GM21717 (cell line): ENCODE data around the gene PREX1.

Experiments used
- ATAC-seq: cut with Tn5 transposase; IDR thresholded peaks from one replicate; pipeline ENCODE4 v1.9.1; 2021; ENCODE audit warnings: mild to moderate bottlenecking, moderate library complexity; ENCODE audit not compliant: unreplicated experiment

The PREX1 gene

DNA sequence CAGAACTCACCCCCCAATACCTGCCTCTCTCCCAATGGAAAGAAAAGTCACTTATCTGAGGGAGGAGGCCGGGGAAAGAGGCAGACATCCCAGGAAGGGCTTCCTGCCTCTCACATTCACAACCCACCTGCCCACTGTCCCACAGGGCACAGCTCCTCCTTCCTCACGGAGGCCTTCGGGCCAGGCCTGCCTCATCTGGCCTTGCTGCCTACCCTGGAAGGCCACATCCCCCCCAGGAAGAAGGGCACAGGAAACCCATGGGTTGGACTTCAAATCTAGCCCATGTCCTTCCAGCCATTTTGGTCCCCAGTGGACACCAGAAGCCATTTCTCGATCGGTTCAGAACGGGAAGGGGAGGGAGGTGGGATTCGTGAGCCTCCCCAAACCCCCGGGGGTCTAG is 162.0 kb downstream of the PREX1 start:
- no peak for ATAC-seq

DNA sequence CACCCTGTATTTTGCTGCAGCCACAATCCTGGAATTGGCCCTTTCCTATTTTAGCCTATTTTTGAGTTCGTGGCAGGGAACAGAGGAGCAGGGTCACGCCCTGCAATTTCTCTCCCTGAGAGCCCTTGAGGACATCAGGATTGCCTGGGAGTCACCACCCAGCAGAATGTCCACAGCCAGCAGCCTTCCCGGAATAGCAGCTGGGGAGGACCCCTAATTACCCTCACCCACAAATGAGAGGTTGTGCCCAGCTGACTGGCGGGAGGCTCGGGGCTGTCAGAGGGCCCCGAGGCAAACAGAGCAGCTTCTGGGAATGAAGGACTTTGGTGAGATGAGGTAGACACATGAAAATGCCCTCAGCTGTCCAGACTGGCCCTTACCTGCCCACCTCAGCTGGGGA is 165.1 kb downstream of the PREX1 start:
- no peak for ATAC-seq

DNA sequence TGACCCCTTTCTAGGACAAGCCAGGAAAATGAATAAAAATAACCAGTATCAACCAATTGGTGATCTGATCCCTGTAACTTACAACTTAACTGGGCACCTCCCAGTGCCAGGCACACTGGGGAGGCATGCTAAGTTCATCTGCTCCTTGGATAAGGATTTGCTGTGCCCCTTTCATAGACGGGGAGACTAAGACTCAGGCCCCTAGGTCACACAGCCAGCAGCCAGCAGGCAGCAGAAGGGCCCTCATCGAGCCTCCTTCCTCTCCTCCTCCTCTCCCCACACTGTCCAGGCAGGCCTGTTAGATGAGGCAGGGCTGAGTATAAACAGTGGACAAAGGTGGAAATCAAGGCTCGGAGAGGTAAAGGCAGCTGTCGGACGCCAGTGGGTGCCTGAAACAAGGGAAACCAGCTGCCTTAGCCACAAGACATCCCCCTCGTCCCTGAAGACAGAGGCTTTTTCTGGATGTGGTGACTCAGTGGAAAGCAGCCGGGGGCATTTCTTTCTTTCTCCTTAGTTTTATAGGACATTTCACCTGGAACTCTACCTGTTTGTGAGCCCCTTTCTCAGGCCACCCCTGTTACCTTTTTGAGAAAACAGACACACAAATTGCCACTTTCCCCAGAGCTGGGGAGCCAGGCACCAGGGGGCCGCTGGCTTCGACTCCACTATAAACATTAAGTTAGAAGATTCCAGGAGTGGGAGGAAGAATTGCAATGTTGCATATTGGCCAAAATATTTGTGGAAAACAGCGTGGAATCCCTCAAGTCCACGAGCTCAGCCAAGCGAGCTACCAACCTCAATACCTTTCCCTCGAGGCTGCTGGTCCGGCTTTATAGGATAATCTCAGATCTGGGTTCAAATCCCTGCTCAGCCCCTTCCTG is 166.0 kb downstream of the PREX1 start:
- no peak for ATAC-seq

DNA sequence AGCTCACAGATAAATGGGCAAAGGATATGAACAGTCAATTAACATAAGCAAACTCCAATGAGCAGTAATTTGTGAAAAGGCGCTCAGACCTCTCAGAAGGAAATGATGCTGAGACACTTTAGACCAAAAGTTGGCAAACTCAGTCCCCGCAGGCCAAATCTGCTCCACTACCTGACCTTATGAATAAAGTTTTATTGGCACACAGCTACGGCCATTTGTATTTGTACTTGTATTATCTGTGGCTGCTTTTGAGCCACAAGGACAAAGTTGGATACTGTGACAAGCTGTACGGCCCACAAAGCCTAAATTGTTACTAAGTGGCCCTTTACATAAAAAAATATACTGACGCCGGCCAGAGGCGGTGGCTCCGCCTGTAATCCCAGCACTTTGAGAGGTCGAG is 167.0 kb downstream of the PREX1 start:
- ATAC-seq, result no peak

DNA sequence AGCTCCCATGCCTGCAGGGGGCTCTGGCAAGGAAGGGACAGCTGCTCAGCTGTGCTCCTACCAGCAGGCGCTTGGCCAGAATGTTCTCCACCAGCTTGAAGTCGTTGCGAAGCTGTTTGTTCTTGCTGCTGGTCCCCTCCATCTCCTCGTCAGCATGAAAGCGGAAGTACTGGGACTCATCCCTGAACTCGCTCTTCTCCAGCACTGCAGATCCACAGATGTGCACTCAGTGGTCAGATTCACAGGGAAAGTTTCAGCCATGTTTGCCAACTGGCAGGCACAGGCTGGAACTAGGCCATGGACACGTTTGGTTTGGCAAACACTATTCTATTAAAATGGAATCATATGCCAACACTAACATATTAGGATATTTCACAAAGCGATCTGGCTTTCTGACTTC is 167.9 kb downstream of the PREX1 start:
- ATAC-seq, result no peak

DNA sequence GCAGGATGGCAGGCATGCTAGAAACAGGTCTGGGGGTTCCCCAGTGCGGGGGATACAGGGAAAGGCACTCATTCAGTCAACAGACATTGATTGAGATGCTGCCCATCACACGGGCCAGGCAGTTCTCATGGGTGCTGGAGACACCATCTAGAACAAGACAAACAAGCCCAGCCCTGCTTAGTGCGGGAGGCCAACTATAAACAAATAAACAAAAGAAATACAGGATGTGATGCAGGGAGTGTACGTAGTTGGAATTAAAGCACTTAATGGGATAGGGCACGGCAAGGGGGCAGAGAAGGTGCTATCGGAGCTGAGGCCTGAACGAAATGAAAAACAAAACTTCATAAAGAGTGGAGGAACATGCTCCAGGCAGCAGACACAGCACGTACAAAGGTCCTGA is 169.3 kb downstream of the PREX1 start:
- no peak for ATAC-seq

DNA sequence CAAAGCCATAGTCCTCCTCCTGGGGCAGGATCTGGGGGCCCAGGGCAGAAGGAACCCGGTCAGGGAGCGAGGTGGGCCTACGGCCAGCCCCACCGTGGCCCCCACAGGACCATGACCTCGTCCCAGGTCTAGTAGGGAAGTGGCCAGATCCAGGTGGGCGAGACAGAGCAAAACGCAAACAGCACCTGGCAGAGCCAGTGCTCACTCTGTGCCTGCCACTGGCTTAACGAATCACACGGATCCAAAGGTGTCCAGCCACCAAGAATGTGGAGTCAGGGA is 169.7 kb downstream of the PREX1 start:
- no peak for ATAC-seq

DNA sequence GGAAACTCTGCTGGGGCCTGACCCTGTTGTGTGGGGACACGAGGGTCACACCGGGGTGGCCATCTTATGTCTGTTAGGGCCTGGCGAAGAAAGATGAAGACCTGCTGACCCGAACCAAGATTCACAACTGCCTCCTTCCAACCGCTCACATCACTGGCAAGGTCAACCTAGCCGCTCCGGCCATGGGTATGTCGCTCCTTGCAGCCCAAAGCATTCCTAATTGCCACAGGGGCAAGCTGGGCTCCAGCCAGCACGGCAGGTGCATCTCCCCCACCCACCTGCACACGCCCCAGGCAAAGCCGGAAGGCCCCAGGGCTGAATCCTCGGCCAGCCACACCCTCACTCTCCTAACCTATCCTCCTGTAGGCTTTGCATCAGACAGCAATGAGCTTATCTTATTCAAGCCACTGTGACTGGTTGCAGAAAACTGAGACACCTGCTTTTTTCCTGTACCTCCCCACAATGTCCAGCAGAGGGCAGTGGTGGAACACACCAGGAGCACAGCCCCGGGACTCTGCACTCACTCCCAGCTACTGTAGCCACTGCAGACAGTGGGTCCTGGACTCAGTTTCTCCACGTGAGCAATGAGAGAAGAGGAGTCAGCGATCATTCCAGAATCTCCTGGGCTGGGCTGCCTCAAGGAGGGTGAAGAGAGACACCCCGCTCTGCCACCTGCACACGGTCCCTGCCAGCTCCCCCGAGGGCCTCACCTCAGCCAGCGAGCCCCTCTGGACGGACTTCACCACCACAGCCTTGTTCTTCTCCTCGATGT is 170.2 kb downstream of the PREX1 start:
- no peak for ATAC-seq

DNA sequence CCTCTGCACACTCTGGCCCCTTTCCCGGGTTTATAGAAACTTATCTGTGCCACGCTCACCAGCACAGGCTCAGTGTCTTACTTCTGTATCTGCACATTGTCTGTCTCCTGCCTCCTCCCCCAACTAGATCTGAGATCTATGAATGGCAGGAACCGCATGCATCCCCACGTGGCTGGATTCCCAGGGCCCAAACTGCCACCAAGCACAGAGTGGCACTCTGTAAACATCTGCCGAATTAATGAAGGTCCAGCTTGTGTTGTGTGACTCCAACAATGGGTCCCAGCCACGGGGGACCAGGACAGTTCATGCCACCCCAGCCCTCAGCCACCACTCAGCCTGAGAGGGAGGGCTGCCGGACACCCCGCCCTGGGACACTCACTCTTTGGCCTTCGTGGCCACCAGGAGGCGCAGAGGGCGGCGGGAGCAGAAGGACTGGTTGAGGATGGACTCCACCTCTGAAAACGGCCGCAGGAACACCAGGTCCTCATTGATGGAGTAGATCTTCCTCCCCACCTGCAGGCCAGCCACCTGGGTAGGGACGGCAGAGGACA is 171.1 kb downstream of the PREX1 start:
- ATAC-seq, result no peak

DNA sequence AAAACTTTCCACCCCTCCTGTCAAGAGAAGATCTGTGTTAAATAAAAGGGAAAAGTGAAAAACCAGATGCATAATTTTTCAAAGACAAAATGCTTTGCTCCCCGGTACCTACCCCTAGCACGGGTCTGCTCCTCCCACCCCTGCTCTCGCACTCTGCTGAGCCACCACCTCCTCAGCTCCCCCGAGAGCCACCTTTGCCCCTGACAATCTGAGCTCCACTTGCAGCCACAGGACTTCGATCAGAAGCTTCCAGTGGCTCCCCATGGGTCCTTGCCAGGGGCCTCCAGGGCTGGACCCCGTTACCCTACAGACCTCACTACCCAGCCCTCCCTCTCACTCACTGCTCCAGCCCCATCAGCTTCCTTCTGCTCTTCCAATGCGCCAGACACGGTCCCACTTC is 171.7 kb downstream of the PREX1 start:
- no peak for ATAC-seq

DNA sequence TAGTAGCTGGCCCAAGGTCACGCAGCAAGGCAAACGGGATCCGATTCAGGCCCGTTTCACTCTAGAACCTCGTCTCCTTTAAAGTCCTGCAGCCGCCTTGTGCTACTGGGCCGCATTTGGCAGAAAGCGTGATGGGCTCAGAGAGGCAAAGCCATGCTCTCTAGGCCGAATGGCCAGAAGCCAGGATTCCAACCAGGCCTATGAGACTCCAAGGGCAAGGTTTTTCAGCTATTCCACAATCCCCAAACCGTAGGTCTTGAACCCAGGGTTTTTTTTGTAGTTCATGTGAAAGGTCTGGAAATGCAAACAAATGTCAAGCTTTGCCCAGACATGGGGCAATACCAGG is 174.1 kb downstream of the PREX1 start:
- ATAC-seq, result no peak

DNA sequence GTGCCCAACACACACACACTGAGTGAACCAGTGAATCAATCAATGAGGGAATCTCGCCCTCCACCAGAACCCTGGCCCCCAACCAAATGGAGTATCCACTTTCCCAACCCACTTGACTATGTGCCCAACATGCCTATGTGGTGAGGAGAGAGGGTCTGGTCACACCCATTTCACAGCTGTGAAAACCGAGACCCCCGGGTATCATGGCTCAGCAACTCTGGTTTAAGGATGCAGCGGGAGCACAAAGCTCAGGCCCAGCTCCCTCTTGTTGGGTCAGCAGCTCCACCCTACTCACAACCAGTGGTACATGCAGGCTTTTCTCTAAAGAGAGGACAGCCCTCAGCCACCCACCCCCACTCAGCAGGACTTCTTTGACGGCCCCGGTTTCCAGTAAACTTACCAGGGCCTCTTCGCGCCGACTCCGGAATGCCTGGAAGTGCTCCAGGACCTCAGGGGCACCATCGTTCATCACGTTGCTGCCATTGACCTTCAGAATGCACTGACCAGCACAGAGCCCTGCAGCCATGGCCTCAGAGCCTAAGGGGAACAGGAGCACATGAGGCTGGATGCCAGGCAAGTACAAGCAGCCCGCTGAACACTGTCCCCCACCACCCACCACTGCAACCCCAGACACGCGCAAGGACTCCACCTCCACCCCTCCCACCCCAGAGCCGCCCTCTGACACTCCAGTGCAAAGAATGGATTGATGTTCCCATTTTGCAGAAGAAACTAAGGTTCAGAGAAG is 174.7 kb downstream of the PREX1 start:
- ATAC-seq, result no peak

DNA sequence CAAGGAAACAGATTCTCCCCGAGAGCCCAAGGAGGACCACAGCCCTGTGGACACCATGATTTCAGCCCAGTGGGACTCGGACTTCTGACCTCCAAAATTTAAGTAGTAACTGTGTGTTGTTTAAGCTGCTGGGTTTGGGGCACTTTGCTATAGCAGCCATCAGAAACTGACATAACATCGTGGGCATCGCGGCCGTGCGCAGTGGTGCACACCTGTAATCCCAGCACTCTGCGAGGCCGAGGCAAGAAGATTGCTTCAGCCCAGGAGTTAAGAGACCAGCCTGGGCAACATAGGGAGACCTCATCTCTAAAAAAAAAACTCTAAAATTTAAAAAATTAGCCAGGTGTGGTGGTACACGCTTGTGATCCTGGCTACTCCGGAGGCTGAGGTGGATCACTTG is 175.8 kb downstream of the PREX1 start:
- no peak for ATAC-seq

DNA sequence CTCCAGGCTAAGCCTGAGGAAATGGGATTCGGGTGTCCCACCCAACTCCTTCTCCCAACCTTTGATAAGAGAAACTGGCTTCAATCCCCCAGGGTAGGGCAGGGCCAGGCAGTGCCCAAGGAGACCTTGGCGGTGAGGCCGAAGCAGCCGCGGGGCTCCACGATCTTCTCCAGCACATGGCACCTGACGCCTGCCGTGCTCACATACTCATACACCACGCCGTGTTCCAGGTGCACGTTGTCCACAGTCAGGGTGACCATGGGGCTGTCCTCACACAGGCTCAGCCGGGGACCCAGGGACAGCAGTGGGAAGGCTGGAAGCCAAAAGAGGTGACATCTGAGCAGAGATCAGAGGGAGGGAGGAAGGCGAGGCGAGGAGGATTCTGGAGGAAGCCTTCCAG is 176.5 kb downstream of the PREX1 start:
- no peak for ATAC-seq

DNA sequence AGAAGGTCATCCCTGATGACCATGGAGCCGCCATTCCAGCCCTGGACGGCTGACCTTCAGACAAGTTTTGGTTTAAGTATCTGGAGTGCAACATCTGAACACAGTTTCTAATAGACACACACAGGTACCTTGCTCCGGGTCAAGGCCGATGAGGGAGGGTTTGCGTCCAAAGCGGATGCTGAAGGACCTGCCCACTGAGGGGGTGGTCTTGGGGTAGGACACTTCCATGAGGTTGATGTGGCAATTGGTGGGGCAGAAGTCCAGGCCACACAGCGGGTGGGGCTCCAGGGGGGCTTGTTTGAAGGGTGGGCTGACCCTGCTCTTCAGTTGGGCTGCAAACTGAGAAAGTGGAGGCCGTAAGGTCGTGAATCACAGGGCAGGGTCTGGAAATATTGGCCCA is 177.9 kb downstream of the PREX1 start:
- no peak for ATAC-seq

DNA sequence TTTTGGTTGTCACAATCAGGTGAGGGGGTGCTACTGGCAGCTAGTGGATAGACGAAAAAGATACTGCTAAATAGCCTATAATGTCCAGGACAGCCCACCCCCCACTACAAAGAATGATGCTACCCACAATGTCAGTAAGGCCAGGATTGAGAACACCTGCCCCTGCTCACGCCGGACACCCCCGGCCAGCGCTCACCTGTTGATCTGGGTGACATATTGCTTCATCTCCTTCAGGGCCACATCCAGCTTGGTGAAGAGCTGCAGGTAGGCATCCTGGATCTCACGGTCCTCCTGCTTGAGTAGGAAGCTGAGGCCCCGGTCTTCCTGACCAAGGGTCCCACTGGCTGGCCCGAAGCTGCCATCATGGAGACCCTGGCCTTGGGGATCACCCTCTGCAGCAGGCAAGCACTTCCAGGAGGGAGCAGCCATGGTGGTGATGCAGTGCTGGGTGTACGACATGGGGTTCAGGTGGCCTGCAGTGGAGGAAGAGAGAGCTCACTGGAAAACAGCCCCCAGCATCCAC is 178.6 kb downstream of the PREX1 start:
- no peak for ATAC-seq

DNA sequence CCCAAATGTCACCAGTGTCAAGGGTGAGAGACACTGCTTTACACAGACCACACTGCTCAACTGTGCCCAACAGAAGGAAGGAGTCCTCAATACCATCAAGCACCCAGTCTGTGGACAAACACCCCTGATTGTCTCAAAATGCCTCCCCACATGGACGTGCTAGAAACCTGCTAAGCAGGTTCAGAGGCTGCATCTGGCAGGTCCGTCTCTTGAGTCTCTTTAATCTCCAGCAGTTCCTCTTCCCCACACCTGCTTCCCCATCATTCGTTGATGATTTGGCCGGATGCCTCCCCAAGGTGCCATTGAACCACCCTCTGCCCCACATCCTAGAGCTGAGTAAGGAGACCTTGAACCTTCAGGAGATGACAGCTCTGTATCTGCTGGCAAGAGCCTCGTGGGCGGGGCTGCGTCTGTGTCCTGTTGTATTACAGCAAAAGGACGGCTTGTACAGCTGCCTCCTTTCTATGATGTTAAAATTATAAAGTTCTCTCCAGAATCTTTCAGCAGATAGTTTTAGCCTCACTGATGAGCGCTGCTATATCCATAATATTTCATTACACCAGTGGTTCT is 179.2 kb downstream of the PREX1 start:
- ATAC-seq, result no peak

DNA sequence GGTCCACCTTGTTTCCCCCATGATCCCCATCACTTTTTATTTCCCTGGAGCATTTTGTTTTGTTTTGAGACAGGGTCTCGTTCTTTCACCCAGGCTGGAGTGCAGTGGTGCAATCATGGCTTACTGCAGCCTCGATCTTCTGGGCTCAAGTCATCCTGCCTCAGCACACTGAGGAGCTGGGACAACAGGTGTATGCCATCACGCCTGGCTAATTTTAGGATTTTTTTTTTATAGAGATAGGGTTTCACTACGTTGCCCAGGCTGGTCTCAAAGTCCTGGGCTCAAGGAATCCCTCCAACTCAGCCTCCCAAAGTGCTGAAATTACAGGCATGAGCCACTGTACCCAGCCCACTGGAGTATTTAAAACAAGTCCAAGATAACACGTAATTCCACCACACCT is 179.9 kb downstream of the PREX1 start:
- no peak for ATAC-seq

DNA sequence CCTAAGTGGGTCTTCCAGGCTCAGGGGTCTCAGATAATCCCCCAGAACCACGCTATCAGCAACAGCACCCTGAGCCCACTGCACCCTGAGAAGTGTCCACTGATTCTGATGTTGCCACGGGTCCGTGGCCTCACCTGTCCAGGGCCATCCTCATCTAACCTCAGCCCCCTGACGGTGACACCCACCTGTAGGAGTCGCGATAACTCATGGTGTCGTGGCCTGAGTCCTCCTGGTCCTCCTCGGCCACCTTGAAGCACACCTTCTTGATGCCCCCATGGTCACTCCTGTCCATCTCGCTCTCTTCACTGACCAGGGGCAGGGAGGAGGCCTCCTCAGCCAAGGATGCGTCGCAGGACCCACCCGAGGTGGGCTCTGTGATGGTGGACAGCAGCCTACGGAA is 182.1 kb downstream of the PREX1 start:
- no peak for ATAC-seq

DNA sequence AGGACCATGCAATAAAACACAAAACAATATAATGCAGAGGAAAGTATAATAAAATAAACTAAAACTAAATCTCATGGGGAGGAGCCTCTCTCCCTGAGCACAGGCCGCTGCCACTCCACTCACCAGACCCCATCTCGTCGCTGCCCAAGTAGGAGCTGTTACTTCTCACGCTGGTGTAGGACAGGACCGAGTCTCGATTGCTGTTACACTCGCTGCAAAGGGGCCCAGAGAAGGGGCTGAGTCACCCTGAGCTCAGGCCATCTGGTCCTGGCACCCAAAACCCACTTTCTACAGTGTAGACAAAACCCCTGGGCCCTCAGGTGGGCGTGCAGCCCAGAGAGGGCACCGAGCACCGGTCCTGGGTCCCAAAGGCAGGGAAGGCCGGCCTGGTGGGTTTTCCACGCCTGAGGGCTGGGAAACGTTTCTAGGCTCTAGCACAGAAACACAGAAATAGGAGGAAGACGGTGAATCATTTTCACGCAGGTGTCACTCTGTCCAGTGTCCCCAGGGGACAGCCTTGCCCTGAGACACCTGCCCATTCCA is 183.4 kb downstream of the PREX1 start:
- ATAC-seq, result no peak
